DMS53 treated with DMSO at 0.1 percent for 48 hours (cell line): ENCODE data around the gene SLAMF6.
"Not testable (repeated sequence)": the region's sequence is repeated elsewhere in the genome, so short reads cannot be mapped to it uniquely, and the experiment has no call there.

ENCODE experiments used
- DNase-seq: peaks from one replicate; lab custom pipeline; 2025; ENCODE audit not compliant: unreplicated experiment; lab: John Stamatoyannopoulos, UW

The SLAMF6 gene

GRCh38 chr1:160542303-160542945, 19.4 kb upstream of the SLAMF6 start:
- no peak for DNase-seq

GRCh38 chr1:160541622-160542302, 18.7 kb upstream of the SLAMF6 start:
- no peak for DNase-seq

GRCh38 chr1:160540859-160541233, 17.8 kb upstream of the SLAMF6 start:
- DNase-seq = no peak

GRCh38 chr1:160539990-160540858, 17.2 kb upstream of the SLAMF6 start:
- DNase-seq = peak; percentile 62

- no peak for DNase-seq
Observed at GRCh38 chr1:160539684-160539989, 16.6 kb upstream of the SLAMF6 start.

- DNase-seq = peak; percentile 99
Observed at GRCh38 chr1:160538985-160539651, 16.1 kb upstream of the SLAMF6 start.

- no peak for DNase-seq
Observed at GRCh38 chr1:160537714-160538665, 14.9 kb upstream of the SLAMF6 start.

- DNase-seq = no peak
Observed at GRCh38 chr1:160534823-160535605, 12.0 kb upstream of the SLAMF6 start.

- not testable (repeated sequence) for DNase-seq
Observed at GRCh38 chr1:160532557-160532813, 9.4 kb upstream of the SLAMF6 start.

GRCh38 chr1:160531809-160532556, 8.9 kb upstream of the SLAMF6 start:
- not testable (repeated sequence) for DNase-seq

GRCh38 chr1:160529401-160529952, 6.4 kb upstream of the SLAMF6 start:
- DNase-seq = not testable (repeated sequence)

GRCh38 chr1:160523789-160524188, 734 bp upstream of the SLAMF6 start:
- DNase-seq = not testable (repeated sequence)

- DNase-seq = no peak
Observed at GRCh38 chr1:160522136-160522535, 919 bp downstream of the SLAMF6 start.

GRCh38 chr1:160521554-160521953, 1.5 kb downstream of the SLAMF6 start:
- DNase-seq = no peak

GRCh38 chr1:160520999-160521398, 2.1 kb downstream of the SLAMF6 start:
- peak; percentile 68 for DNase-seq

GRCh38 chr1:160520582-160520981, 2.5 kb downstream of the SLAMF6 start:
- peak; percentile 15 for DNase-seq

- peak; percentile 31 for DNase-seq
Observed at GRCh38 chr1:160519642-160520435, 3.2 kb downstream of the SLAMF6 start.

GRCh38 chr1:160517519-160517918, 5.5 kb downstream of the SLAMF6 start:
- not testable (repeated sequence) for DNase-seq
